BE2C (cell line): Measurements from ENCODE around the gene SPIRE1.

Experiments used
- DNase-seq: peaks from one replicate; pipeline ENCODE4 v3.0.0-alpha.2; 2020
- H3K27me3 ChIP-seq: fragments of 250-450 bp; sonication (Bioruptor Pico); 2 replicates; pipeline ENCODE4 v1.5.1; 2020; ENCODE audit warnings: mild to moderate bottlenecking
- H3K36me3 ChIP-seq: fragments of 250-450 bp; sonication (Bioruptor Pico); 2 replicates; pipeline ENCODE4 v1.5.1; 2020; ENCODE audit warnings: mild to moderate bottlenecking
- H3K4me1 ChIP-seq: fragments of 250-450 bp; sonication (Bioruptor Pico); 2 replicates; pipeline ENCODE4 v1.5.1; 2020
- H3K4me3 ChIP-seq: 2 replicates; pipeline ENCODE4 v1.5.1; 2011; ENCODE audit warnings: low read depth, low read length
- H3K9me3 ChIP-seq: fragments of 250-450 bp; sonication (Bioruptor Pico); 2 replicates; pipeline ENCODE4 v1.5.1; 2020
- CTCF ChIP-seq: IDR thresholded peaks from 2 replicates; pipeline ENCODE4 v1.5.1; 2012; ENCODE audit warnings: mild to moderate bottlenecking, low read depth, low read length

SPIRE1 gene

GRCh38 chr18:12507007-12507406, 150.9 kb downstream of the SPIRE1 start:
- no peak overlapping the region for H3K4me3 ChIP-seq
- H3K9me3 ChIP-seq: no peaks in the 10 kb centered on the region
- DNase-seq: no peak
- no peaks in the 10 kb centered on the region for H3K27me3 ChIP-seq
- no peaks in the 10 kb centered on the region for H3K4me1 ChIP-seq
- no peaks in the 10 kb centered on the region for H3K36me3 ChIP-seq
- no peak for TF ChIP-seq CTCF

GRCh38 chr18:12500986-12501385, 156.9 kb downstream of the SPIRE1 start:
- TF ChIP-seq CTCF: no peak
- H3K27me3 ChIP-seq: no peaks in the 10 kb centered on the region
- H3K4me3 ChIP-seq: no peak overlapping the region
- no peaks in the 10 kb centered on the region for H3K9me3 ChIP-seq
- no peak for DNase-seq
- H3K4me1 ChIP-seq: no peaks in the 10 kb centered on the region
- no peaks in the 10 kb centered on the region for H3K36me3 ChIP-seq

- Histone ChIP-seq H3K27me3 (no peaks in the 10 kb centered on the region), H3K36me3 (no peaks in the 10 kb centered on the region), H3K9me3 (no peaks in the 10 kb centered on the region), H3K4me3 (no peak overlapping the region), H3K4me1 (no peaks in the 10 kb centered on the region)
- no peak for DNase-seq
- TF ChIP-seq CTCF: no peak
Measured at GRCh38 chr18:12497839-12498238, 160.1 kb downstream of the SPIRE1 start.

- no peaks in the 10 kb centered on the region for H3K9me3 ChIP-seq
- no peaks in the 10 kb centered on the region for H3K27me3 ChIP-seq
- no peak overlapping the region for H3K4me3 ChIP-seq
- no peak for DNase-seq
- H3K36me3 ChIP-seq: no peaks in the 10 kb centered on the region
- H3K4me1 ChIP-seq: no peaks in the 10 kb centered on the region
- TF ChIP-seq CTCF: no peak
Measured at GRCh38 chr18:12497296-12497695, 160.6 kb downstream of the SPIRE1 start.

GRCh38 chr18:12492907-12493306, 165.0 kb downstream of the SPIRE1 start:
- H3K27me3 ChIP-seq: no peaks in the 10 kb centered on the region
- no peak for TF ChIP-seq CTCF
- no peaks in the 10 kb centered on the region for H3K4me1 ChIP-seq
- H3K9me3 ChIP-seq: no peaks in the 10 kb centered on the region
- no peak overlapping the region for H3K4me3 ChIP-seq
- no peak for DNase-seq
- H3K36me3 ChIP-seq: no peaks in the 10 kb centered on the region

- DNase-seq: no peak
Measured at GRCh38 chr18:12491611-12492435, 166.1 kb downstream of the SPIRE1 start.

More at GRCh38 chr18:12491611-12492435, 166.1 kb downstream of the SPIRE1 start:
- Histone ChIP-seq H3K9me3 (no peaks in the 10 kb centered on the region), H3K36me3 (no peaks in the 10 kb centered on the region), H3K4me1 (no peaks in the 10 kb centered on the region), H3K27me3 (no peaks in the 10 kb centered on the region), H3K4me3 (no peak overlapping the region)
- TF ChIP-seq CTCF: no peak
